HepG2 (cell line): ENCODE data around the gene HLF. TPM values are rescaled to one million over a fixed set of nuclear protein-coding genes. Genes with fewer than 3 reads are reported as not detected.

Experiments used
- DPF2 ChIP-seq: sonication (generic); formaldehyde crosslinking; IDR thresholded peaks from 2 replicates; pipeline ENCODE4 v1.4.0; 2020; ENCODE audit warnings: mild to moderate bottlenecking, low read depth, missing genetic modification reagents, borderline replicate concordance
- E2F5 ChIP-seq: sonication (generic); formaldehyde crosslinking; conservative IDR thresholded peaks from 2 replicates; pipeline ENCODE4 v1.4.0; 2020; ENCODE audit warnings: missing genetic modification reagents
- GABPA ChIP-seq, 2 experiments: IDR thresholded peaks; 2 replicates each; pipeline ENCODE4 v1.6.1; 2011 to 2016; ENCODE audit warnings: low read depth in 2 of 2, low read length in 1 of 2, missing biosample characterization in 1 of 2, missing genetic modification characterization in 1 of 2
- PHF5A ChIP-seq: IDR thresholded peaks from one replicate; pipeline ENCODE4 v1.6.1; 2018; ENCODE audit warnings: low read depth, missing genetic modification reagents; ENCODE audit not compliant: unreplicated experiment
- RBFOX2 ChIP-seq: fragments of 200-400 bp; formaldehyde crosslinking; IDR thresholded peaks from 2 replicates; pipeline ENCODE4 v1.6.1; 2017; ENCODE audit warnings: low read depth, mild to moderate bottlenecking, low read length
- SUZ12 ChIP-seq: fragments of 150-350 bp; IDR thresholded peaks from 2 replicates; pipeline ENCODE4 v1.6.1; 2014; ENCODE audit warnings: low read depth, low read length
- TCF12 ChIP-seq, 2 experiments: fragments of 450-650 bp in 1 of 2; sonication (generic) in 1 of 2; formaldehyde crosslinking in 1 of 2; IDR thresholded peaks; 2 replicates each; pipeline versions ENCODE4 v1.6.1 to v1.8.0; 2017 to 2022; ENCODE audit warnings: antibody characterized with exemption in 1 of 2, mild to moderate bottlenecking in 1 of 2, missing genetic modification reagents in 1 of 2, moderate library complexity in 1 of 2
- ZBTB21 ChIP-seq: sonication (generic); formaldehyde crosslinking; IDR thresholded peaks from 2 replicates; pipeline ENCODE4 v1.4.0; 2020; ENCODE audit warnings: missing genetic modification reagents
- ZFX ChIP-seq: sonication (generic); formaldehyde crosslinking; IDR thresholded peaks from 2 replicates; pipeline ENCODE4 v1.4.0; 2020; ENCODE audit warnings: mild to moderate bottlenecking, low read depth, missing genetic modification reagents, moderate library complexity
- ZNF234 ChIP-seq: sonication (generic); formaldehyde crosslinking; conservative IDR thresholded peaks from 2 replicates; pipeline ENCODE4 v1.5.1; 2020; ENCODE audit warnings: mild to moderate bottlenecking, missing genetic modification reagents
- ZNF274 ChIP-seq: sonication (generic); formaldehyde crosslinking; IDR thresholded peaks from 2 replicates; pipeline ENCODE4 v1.5.1; 2020; ENCODE audit warnings: mild to moderate bottlenecking, missing genetic modification reagents
- ZNF362 ChIP-seq: sonication (generic); formaldehyde crosslinking; IDR thresholded peaks from 2 replicates; pipeline ENCODE4 v1.4.0; 2020; ENCODE audit warnings: missing genetic modification reagents, mild to moderate bottlenecking, borderline replicate concordance
- ZNF670 ChIP-seq: sonication (generic); formaldehyde crosslinking; IDR thresholded peaks from 2 replicates; pipeline ENCODE4 v1.8.0; 2022; ENCODE audit warnings: mild to moderate bottlenecking, missing genetic modification reagents, borderline replicate concordance
- ZNF749 ChIP-seq: sonication (generic); formaldehyde crosslinking; IDR thresholded peaks from 2 replicates; pipeline ENCODE4 v1.8.0; 2022; ENCODE audit warnings: mild to moderate bottlenecking, missing genetic modification reagents, moderate library complexity, borderline replicate concordance
- polyA plus RNA-seq, 8 experiments: library from polyadenylated mRNA; depleted of rRNA in 3 of 8; stranded (reverse) in 7 of 8; unstranded in 1 of 8; fragments of >200 nt; fragmentation: Illumina TruSeq in 4 of 8; extraction: Trizol in 4 of 8; gene quantifications; 2 replicates each; pipeline versions ENCODE4 v1.2.1 to v1.2.3, GENCODE V29; 2011 to 2016; ENCODE audit warnings: low read depth in 4 of 8, missing spikeins in 1 of 8, mixed read lengths in 1 of 8; ENCODE audit not compliant: insufficient read depth in 1 of 8
- total RNA-seq, 5 experiments: library from RNA; depleted of rRNA; stranded (reverse); fragments of >200 nt; fragmentation: Illumina TruSeq; extraction: Trizol; gene quantifications; 2 replicates each; pipeline ENCODE4 v1.2.3, GENCODE V29; 2016; ENCODE audit warnings: low read depth in 1 of 5
- TF ChIP-seq, protein P1 (sequence below): sonication (generic); formaldehyde crosslinking; IDR thresholded peaks from 2 replicates; pipeline ENCODE4 v1.5.0; 2020; ENCODE audit warnings: mild to moderate bottlenecking, missing genetic modification reagents
- TF ChIP-seq, protein P2 (sequence below): sonication (generic); formaldehyde crosslinking; IDR thresholded peaks from 2 replicates; pipeline ENCODE4 v1.4.0; 2020; ENCODE audit warnings: mild to moderate bottlenecking, missing genetic modification reagents
- TF ChIP-seq, protein P3 (sequence below): sonication (generic); formaldehyde crosslinking; IDR thresholded peaks from 2 replicates; pipeline ENCODE4 v1.4.0; 2020; ENCODE audit warnings: missing genetic modification reagents
- TF ChIP-seq, protein P4 (sequence below): IDR thresholded peaks from 2 replicates; pipeline ENCODE4 v1.6.1; 2016; ENCODE audit warnings: mild to moderate bottlenecking

HLF gene
- total and polyA plus RNA-seq, 2 of the 13 experiments (the other 11 are each of a cell fraction or from before 2014, with no cell fraction given), result 202 to 346 TPM

DNA sequence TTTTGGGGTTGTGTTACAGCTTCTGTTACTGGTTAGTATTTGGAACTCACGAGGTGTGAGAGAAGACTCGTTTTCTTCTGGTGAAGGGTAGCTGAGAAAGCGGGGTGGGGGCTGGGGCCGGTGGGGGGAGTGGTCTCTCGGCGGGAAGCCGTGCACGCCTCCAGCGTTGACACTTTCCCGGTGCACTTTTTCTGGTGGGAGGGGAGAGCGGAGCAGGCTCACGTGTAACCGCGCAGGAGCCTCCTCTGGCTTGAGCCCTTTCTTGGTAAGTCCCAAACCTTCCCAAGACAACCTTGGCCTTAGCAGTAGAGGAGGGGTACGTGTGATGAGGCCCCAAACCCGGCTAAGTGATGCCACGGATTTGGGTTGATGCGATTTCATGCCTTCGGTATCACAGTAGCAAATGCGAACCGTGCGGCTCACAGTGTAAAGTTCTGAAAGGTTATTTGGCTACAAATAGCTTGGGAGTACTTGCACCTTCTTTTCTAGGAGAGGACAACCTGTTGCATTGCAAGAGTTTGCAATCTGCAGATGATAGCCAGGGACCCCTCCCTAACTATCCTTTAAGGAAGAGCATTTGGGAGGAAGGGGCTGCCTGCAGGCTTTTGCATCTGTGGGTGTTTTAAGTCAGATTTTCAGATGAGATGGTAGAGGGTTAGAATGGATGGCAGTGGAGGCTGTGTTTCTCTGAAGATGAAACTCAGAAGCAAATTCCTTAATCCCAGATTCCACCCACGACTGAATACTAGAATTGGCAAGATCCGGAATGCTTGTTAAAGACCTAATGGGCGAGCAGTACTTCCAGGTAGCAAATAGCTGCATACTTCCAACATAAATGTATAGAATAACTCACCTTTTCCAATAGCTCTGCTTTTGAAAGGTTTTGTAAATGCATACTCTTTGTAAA, 1.5 kb downstream of the HLF start (continued):
- TF ChIP-seq ZNF362 (CRISPR knock-in tag), result no peak
- no peak for TF ChIP-seq ZBTB21 (CRISPR knock-in tag)
- no peak for TF ChIP-seq SUZ12
- TF ChIP-seq, protein P1, sequence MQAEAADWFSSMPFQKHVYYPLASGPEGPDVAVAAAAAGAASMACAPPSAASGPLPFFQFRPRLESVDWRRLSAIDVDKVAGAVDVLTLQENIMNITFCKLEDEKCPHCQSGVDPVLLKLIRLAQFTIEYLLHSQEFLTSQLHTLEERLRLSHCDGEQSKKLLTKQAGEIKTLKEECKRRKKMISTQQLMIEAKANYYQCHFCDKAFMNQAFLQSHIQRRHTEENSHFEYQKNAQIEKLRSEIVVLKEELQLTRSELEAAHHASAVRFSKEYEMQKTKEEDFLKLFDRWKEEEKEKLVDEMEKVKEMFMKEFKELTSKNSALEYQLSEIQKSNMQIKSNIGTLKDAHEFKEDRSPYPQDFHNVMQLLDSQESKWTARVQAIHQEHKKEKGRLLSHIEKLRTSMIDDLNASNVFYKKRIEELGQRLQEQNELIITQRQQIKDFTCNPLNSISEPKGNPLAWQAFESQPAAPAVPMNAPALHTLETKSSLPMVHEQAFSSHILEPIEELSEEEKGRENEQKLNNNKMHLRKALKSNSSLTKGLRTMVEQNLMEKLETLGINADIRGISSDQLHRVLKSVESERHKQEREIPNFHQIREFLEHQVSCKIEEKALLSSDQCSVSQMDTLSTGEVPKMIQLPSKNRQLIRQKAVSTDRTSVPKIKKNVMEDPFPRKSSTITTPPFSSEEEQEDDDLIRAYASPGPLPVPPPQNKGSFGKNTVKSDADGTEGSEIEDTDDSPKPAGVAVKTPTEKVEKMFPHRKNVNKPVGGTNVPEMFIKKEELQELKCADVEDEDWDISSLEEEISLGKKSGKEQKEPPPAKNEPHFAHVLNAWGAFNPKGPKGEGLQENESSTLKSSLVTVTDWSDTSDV (CRISPR knock-in tag), result no peak
- TF ChIP-seq, protein P2, sequence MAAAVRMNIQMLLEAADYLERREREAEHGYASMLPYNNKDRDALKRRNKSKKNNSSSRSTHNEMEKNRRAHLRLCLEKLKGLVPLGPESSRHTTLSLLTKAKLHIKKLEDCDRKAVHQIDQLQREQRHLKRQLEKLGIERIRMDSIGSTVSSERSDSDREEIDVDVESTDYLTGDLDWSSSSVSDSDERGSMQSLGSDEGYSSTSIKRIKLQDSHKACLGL (CRISPR knock-in tag), result 0 out of 2 replicates have a peak, but pooled peaks have one; percentile 69
- no peak for TF ChIP-seq DPF2 (CRISPR knock-in tag)
- TF ChIP-seq, protein P3, sequence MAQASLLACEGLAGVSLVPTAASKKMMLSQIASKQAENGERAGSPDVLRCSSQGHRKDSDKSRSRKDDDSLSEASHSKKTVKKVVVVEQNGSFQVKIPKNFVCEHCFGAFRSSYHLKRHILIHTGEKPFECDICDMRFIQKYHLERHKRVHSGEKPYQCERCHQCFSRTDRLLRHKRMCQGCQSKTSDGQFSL, result 0 out of 2 replicates have a peak, but pooled peaks have one; percentile 35
- TF ChIP-seq, protein P4, sequence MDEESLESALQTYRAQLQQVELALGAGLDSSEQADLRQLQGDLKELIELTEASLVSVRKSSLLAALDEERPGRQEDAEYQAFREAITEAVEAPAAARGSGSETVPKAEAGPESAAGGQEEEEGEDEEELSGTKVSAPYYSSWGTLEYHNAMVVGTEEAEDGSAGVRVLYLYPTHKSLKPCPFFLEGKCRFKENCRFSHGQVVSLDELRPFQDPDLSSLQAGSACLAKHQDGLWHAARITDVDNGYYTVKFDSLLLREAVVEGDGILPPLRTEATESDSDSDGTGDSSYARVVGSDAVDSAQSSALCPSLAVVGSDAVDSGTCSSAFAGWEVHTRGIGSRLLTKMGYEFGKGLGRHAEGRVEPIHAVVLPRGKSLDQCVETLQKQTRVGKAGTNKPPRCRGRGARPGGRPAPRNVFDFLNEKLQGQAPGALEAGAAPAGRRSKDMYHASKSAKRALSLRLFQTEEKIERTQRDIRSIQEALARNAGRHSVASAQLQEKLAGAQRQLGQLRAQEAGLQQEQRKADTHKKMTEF, result no peak
- peak; percentile 67; the same call in 1 of the 2 replicates for TF ChIP-seq ZNF274 (CRISPR knock-in tag)
- TF ChIP-seq ZNF670 (CRISPR knock-in tag), result no peak
- peak; percentile 85; the same call in 1 of the 2 replicates for TF ChIP-seq RBFOX2
- TF ChIP-seq ZNF749 (CRISPR knock-in tag), result peak; percentile 58; the same call in 1 of the 2 replicates
- no peak; the same call in 1 of the 2 replicates for TF ChIP-seq E2F5 (CRISPR knock-in tag)
- TF ChIP-seq ZFX (CRISPR knock-in tag), result no peak; the same call in none of the 2 replicates
- TF ChIP-seq TCF12 (IDR thresholded peaks at IDR 0.05), result no peak
- no peak for TF ChIP-seq TCF12 (CRISPR knock-in tag; IDR thresholded peaks at IDR 0.05)
- no peak for TF ChIP-seq PHF5A (CRISPR knock-in tag)
- no peak for TF ChIP-seq GABPA (IDR thresholded peaks at IDR 0.05; ENCODE audit: low read depth, low read length)
- TF ChIP-seq GABPA (CRISPR knock-in tag; IDR thresholded peaks at IDR 0.05; ENCODE audit: low read depth), result no peak
- TF ChIP-seq ZNF234 (CRISPR knock-in tag), result no peak
